ENCODE data around the gene RUNDC3A. TPM values are rescaled to one million over a fixed set of nuclear protein-coding genes. Genes with fewer than 3 reads are reported as not detected.

The RUNDC3A gene
- total RNA-seq, 1 donor from 2014 or later, result 5.9 TPM

DNA sequence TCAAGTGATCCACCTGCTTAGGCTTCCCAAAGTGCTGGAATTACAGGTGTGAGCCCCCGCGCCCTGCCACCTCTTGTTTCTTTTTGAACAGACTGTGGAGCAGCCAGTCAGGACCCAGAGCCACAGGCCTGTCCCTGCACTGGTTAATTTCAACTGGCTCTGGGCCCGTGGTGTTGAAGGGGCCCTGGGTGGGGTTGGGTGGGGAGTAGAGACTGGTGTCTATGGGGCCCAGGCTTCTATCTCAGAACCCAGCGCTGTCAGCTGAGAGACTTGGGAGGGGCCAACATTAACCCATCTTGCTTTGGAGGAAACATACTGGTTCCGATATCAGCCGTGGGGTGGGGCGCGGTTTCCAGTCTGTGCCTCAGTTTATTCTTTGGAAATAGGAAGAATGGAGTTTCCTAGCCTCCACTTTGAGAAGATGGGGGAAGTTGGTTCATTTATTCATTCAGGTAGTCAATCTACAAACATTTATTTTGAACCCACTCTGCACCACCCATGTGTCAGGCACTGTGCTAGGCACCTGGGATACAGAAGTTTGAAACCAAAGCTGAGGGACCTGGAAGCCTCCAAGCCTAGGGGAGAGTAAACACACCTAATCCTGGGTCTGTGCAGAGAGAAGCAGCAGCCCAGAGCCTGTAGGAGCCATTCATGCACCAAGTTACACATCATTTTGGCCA, 24.9 kb upstream of the RUNDC3A start:
- no peak for DNase-seq

DNA sequence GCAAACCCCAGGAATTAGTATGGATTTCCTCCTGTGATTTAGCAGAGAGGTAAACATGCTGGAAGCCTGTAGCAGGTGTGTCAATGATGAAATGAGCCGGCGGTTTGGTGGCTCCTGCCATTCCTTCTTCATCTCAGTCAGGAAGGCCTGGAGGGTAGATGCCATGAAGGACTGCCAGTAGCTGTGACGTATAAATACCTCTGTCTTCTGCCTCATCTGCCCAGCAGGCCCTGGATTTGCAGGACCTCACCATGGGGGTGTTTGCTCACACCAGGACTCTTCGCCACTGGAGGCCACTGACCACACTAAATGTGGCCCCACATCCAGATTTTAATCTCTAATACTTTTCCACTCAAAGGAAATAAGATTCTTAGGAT, 24.4 kb upstream of the RUNDC3A start:
- no peak for DNase-seq

DNA sequence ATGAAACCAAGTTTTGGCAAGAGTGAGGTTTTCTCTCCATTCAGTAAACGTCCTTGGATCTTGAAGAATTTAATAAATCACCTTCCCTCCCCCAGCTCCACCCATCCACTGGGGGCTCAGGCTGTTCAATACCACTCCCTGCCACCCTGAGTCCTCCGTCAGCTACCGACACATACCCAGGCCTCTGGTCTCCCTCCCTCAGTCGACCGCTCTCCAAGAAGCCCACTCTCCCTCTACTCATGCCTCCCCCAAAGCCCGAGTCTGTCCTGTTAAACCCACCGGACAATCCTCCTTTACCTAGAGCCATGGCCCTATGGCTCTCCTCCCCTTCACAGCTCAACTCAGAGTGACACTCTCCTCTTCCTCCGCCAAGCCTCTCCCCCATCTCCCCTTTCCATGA, 20.8 kb upstream of the RUNDC3A start:
- no peak for DNase-seq

DNA sequence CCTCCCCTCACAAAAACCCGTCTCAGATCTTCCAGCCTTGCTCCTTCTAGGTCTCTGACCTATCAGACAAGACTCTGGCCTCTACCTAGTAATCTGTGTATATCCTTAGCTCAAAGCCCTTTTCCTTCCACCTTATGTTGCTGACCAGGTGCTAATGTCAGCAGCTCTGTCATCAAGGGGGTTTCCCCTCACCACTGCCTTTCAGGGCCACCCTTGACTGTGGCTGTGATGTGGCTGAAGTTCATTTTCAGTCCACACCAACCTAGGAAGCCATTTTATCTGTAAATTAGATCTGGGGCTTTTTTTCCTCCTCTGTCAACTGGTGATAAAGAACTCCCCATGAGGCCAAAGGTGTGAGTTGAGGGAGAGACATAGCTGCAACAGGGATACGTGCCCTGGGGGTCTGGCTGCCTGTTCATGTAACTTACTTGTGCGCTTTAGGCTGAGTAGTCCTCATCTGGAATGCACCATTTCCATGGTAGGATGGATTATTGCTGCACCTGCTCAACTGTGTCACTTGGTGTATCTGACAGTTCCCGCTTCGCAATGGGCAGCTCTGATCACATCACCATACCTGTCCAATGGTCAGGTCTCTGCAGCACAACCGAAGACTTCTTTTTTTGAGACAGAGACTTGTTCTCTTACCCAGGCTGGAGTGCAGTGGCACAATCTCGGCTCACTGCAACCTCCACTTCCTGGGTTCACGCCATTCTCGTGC, 14.7 kb upstream of the RUNDC3A start:
- no peak for DNase-seq

DNA sequence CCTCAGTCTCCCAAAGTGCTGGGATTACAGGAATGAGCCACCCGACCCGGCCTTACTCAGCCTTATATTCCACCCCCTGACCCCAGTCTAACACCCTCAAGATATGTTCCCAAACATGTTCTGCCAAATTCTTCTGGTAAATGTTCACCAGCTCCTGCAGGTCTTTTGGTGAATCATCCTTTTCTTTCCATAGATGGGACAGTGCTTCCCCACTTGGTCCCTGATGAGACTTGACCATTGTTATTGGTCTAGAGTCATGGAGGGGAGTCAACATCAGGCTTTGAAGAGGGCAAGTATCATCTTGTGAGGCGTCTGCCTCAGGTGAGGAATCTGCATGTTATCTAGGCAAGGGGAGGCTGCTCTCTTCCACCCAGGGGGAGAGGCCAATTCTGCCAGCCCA, 10.4 kb upstream of the RUNDC3A start:
- no peak for DNase-seq

DNA sequence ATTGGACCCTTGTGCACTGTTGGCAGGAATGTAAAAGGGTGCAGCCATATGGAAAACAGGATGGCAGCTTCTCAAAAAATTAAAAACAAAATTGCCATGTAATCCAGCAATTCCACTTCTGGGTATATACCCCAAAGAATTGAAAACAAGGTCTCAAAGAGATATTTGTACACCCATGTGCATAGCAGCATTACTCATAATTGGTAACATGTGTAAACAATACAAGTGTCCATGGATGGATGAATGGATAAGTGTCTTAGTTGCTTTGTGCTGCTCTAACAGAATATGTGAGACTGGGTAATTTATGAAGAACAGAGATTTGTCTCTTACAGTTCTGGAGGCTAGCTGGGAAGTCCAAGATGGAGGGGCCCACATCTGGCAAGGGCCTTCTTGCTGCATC, 3.8 kb upstream of the RUNDC3A start:
- no peak for DNase-seq

DNA sequence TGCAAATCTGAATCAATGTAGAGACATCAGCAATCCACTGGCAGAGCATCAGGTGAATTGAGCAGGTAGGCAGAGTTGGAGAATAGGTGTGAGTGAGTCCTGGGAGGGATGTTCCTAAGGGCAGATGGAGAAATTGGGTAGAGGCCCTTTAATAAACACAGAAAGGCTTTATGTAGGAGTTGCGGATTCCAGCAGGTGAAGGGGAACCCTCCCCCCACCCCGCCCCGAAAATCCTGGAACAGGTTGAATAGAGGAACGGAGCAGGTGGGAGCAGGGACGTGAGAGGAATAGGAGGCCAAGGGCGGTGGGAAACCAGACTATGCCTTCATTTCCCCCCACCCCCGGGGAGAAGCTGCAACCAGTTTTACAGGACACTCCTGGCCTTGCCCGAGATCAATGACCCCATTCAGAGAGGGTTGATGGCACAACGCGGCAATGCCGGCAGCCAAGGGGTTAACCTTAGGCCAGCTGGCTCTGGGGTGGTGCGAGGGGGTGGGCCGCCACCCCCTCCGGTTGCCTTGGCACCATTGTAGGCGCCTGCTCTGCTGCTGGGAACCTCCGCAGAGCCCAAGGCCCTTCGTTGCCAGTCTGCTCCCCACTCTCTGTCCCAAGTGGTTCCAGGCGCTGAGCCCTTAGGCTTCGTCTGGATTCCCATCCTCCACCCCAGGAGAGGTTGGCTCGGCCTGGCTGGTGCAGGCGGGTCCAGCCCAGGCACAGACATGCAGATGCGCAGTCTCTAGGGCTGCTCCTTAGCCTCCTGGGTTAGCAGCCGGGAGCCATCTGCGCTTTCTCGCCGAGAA, 814 bp upstream of the RUNDC3A start:
- peak; percentile 66 for DNase-seq

DNA sequence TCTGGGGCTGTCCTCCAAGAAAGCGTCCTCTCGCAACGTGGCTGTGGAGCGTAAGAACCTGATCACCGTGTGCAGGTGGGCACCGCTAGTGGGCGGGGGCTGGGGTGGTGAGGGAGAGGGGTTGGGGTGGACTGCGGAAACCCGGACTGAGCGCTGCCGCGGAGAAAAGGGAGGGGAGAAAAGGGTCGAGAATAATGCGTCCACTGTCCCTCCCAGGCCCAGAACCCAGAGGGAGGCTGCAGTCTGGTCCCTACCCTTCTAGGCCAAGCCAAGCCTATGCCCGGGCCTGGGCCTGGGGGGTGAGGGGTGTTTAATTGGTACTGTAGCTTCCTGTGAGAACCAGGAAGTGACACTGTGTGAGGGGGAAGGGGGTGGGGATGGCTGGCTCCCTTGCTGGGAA, 464 bp downstream of the RUNDC3A start:
- no peak for DNase-seq

DNA sequence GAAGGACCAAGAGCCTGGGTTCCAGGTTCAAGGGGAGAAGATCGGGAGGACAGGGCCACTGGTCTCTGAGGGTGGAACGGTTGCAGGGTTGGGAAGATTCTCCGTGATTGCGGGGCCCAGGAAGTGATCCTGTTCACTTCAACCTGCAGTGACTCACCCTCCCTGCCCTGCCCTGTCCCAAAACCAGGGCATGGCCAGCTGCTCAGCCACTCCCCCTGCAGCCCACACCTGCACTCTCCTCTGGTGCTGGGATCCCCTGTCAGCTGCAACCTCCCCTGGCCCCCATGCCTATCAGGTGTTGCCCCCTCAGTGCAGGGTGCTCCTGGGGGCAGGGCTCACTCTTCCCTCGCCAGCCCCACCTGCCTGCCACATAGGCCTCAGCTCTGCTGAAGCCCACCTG, 1.1 kb downstream of the RUNDC3A start:
- DNase-seq, result no peak

DNA sequence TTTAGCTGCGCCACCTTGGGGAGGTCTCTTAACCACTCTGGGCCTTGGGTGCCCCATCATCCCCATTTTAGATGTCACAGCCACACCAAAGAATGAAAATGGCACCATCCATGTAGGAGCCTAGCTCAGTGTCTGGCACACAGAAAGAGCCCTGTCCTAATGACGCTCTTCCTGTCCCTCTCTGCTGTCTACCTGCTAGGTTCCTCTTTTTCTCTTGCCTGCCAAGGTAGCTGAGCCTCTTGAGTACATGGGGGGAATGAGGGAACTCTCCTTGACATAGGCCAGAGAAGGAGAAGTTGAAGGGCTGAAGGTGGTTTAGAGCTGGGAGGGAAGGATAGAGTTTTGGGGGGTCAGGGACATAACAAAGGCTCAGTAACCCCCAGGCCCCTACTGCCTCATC, 1.8 kb downstream of the RUNDC3A start:
- DNase-seq, result no peak

DNA sequence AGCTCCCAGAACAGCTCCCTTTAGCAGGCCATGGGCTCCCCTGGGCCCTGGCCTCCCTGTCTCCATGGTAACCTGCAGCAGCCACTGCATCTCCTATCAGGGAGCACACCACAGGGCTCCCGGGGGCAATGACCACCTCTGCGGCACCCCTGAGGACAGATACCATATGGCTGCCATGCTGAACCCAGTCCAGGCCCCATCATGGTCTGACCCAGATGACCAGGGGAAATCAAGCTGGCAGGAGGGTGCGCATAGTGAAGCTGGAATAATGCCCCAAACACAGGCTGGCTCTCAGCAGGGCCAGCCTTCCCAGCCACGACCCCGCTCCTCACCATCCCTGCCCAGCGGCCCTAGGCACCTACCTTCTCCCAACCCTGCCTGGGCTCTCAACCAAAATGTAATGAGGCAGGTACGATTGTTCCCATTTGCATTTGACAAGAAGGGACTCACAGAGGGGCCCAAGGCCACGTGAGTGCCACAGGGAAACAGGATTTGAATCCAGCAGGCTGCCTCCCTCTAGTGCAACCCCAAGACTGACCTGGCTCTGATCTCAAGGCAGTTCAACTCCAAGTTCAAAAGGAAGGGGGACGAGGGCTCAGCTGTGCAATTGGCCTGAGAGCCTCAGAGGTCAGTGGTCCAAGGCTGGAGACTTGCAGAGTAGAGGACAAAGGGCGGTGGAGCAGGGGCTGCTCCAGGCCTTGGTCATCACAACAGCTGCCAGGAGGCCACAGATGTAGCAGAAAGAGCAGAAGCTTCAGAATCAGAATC, 2.4 kb downstream of the RUNDC3A start:
- no peak for DNase-seq

DNA sequence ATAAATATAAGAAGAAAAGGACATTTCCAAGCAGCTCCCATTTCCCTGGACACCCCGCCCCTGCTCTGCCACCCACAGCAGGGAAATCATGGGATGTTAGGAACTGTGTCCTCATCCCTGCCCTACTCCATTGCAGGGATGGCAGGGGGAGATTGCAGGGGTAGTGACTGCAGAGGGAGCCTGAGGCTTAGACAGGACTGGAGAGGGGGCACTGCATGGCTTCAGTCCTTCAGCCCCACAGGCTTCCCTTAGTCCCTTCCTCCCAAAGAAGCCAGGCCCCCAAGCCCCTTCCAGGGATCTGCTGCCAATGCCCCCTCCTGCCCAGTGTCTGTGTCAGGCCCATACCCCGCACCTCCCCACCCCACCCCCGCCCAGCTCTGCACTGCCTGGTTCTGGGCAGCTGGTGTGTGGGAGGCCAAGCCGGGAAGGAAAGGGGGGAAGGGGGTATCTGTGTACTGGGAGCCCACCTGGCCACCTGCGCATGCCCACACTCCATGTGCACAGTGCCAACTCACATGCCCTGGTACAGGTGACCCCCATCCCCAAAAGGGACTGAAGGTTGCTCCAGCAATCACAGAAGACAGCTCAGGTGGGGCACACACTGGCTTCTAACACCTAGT, 3.3 kb downstream of the RUNDC3A start:
- DNase-seq, result no peak

DNA sequence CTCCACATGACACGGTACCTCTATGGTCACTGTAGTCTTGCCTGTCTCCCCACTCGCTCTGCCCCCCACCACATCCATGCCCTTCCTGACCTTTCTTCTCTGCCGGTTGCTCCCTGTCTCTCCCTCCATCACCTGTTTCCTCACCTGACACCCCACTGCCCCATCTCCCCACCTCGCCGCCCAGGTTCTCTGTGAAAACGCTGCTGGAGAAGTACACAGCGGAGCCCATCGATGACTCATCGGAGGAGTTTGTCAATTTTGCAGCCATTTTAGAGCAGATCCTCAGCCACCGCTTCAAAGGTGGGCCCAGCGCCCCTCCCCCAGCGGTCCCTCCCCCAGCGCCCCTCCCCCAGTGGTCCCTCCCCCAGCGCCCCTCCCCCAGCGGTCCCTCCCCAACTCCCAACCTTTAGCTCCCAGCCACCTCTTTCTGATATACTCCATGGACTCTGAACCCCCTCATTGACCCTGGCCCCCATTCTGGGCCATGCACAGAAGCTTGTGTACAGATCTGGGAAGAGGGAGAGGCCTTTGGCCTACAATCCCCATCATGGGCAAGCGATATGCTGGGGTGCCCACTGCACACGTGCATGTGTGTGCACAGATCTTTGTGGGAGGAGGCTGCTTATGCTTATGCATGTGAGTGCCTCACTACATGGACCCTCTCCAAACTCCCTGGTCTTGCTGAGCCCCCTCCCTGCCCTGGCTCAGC, 4.1 kb downstream of the RUNDC3A start:
- DNase-seq, result no peak

DNA sequence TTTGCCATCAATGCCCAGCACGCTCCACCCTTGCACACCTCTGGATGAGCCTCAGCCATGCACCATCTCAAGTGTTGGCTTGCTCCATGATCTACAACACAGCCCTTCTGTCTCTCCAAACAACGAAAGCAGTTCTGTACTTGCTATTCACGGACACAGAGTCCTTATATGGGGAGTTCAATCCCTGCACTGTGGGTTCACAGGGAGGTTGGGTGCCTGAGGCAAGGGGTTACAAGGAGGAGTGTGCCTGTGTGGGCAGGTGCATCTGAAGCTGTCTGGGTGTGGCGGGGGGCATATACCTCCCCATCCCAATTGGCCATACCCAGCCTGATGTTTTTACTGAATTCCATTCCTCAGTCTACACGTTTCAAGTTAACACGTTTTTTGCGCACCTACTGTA, 5.6 kb downstream of the RUNDC3A start:
- no peak for DNase-seq

DNA sequence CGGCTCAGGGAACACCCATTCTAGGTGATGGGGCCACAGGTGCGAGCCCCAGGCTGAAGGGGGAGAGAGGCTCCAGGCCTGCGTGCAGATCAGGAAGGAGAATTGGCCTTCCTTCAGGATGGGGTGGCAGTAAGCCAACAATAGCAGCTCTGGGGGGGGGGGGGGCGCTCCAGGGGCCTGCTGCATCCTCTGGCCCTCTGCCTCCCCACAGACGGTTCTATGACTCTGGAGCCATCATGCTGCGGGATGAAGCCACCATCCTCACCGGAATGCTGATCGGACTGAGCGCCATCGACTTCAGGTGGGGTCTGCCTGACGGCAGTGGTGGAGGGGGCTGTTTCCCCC, 6.1 kb downstream of the RUNDC3A start:
- DNase-seq, result no peak

DNA sequence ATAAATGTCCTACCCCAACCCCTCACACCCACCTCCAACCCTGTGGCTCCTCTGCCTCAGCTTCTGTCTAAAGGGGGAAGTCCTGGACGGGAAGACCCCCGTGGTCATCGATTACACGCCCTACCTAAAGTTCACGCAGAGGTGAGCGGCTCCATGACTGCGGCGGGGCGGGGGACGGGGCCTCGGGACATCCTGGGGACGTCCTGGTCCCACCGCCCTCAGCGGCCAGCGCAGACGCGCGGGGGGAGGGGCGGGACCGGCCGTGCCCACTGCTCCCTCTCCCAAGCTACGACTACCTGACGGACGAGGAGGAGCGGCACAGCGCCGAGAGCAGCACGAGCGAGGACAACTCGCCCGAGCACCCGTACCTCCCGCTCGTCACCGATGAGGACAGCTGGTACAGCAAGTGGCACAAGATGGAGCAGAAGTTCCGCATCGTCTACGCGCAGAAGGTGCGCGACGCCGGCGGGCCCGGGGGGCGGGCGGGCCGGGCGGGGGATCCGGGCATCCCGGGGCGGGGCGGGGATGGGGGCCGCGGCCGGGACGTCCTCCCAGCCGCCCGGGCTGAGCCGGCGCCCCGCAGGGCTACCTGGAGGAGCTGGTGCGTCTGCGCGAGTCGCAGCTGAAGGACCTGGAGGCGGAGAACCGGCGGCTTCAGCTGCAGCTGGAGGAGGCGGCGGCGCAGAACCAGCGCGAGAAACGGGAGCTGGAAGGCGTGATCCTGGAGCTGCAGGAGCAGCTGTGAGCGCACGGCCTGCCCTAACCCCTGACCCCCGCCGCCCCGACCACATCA, 6.7 kb downstream of the RUNDC3A start:
- DNase-seq, result peak; percentile 38

DNA sequence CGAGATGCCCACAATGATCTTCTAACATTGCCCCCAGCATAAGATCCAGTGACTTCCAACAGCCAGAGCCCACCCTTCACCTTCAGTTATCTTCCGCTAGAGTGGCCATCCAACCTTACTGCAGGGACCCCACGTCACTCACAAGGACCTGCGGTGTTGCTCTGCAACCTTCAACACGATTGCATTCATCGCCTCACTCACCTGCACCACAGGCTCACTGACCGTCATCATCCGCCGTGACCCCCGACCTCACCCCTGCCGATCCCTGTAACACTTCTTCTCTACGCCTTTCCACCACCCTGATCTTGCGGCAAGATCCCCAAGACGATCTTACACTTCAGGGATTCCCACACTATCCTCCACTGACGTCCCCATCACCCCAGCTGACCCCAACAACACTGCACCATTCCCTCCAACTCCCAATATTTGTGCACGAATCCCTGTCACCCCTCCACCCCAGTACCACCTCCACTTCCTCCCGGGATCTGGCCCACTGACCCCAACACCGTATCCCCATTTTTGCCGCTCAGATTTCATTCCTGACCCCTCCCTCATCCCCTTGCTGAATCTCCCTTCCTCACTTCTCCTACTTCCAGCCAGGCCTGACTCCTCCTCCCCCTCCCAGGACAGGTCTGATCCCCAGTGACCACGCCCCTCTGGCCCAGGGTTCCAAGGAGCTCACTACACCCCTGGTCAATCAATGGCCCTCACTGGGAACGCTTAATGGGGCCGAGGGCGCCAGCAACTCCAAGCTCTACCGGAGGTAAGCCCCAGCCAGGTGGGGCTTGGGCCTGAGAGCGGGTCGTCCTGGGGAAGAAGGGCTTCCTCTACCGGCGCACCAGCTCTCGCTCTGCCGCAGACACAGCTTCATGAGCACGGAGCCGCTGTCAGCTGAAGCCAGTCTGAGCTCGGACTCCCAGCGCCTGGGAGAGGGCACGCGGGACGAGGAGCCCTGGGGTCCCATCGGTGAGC, 7.6 kb downstream of the RUNDC3A start:
- no peak for DNase-seq

DNA sequence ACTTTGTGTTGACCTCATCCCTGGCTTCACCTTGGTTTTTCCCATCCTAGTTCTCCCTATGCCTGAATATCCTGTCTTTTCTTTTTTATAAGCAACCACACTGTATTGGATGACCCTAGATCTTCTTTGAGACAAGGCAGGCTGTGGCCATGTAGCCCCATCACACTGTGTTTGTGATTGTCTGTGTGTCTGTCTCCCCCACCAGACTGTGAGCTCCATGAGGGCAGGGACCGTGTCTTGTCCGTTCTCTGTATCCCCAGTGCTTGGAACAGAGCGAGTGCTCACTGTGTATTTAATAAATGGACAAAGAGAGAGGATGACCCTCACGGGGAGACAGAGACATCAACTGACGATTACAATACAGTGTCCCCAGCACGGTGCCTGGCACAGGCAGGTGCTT, 9.1 kb downstream of the RUNDC3A start:
- DNase-seq, result no peak

DNA sequence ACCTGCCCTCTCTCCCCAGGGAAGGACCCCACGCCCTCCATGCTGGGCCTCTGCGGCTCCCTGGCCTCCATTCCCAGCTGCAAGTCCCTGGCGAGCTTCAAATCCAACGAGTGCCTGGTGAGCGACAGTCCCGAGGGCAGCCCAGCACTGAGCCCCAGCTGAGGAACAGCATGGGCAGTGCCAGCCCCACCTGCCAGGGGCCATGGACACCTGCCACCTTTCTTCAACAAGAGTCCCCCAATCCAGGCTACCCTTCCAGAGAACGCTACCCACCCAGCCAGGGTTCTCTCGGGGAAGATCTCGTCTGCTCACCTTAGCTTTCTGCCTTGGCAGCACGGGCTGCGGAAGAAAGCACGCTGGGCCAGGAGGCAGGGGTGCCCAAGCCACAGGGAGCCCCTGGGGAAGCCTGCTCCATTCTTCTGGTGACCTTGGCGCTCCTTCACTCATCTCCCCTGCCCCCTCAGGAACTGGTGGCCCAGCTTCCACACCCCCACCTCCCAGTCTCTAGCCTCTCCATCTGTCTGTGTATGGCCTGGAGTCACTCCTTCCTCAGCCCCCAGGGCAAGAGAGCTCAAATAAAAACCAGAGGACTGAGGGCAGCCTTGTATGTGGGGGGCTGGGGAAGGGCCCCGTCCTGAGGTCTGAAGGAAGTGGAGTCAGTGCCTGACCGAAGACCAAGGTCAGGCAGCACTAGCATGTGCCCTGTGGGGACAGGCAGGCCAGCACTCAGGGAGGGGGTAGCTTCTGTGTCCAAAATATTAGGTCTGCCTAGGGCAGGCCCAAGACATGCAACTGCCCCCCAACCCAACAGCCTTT, 9.9 kb downstream of the RUNDC3A start:
- no peak for DNase-seq
